H1 (cell line): ENCODE data around the gene PGP.

Experiments
- BRCA1 ChIP-seq: IDR thresholded peaks from 2 replicates; pipeline ENCODE4 v1.6.1; 2012; ENCODE audit warnings: low read depth, low read length, improper control_type of control experiment
- CREB1 ChIP-seq: IDR thresholded peaks from 2 replicates; pipeline ENCODE4 v1.6.1; 2012; ENCODE audit warnings: inconsistent platforms
- TAF1 ChIP-seq: IDR thresholded peaks from 2 replicates; pipeline ENCODE4 v1.6.1; 2011; ENCODE audit warnings: mild to moderate bottlenecking, low read depth, low read length
- TEAD4 ChIP-seq: IDR thresholded peaks from 2 replicates; pipeline ENCODE4 v1.6.1; 2012; ENCODE audit warnings: low read depth, low read length, inconsistent platforms, mixed read lengths
- TF ChIP-seq, protein P1 (sequence below), 3 experiments: IDR thresholded peaks; 1 replicate in 2 of 3; 2 replicates in 1 of 3; pipeline versions ENCODE4 v1.5.1 to v1.6.1; 2011; ENCODE audit warnings: low read length in 3 of 3, mild to moderate bottlenecking in 3 of 3, inconsistent platforms in 2 of 3, low read depth in 1 of 3, moderate library complexity in 1 of 3; ENCODE audit not compliant: insufficient read depth in 1 of 3; ENCODE audit errors: control extremely low read depth in 1 of 3

DNA sequence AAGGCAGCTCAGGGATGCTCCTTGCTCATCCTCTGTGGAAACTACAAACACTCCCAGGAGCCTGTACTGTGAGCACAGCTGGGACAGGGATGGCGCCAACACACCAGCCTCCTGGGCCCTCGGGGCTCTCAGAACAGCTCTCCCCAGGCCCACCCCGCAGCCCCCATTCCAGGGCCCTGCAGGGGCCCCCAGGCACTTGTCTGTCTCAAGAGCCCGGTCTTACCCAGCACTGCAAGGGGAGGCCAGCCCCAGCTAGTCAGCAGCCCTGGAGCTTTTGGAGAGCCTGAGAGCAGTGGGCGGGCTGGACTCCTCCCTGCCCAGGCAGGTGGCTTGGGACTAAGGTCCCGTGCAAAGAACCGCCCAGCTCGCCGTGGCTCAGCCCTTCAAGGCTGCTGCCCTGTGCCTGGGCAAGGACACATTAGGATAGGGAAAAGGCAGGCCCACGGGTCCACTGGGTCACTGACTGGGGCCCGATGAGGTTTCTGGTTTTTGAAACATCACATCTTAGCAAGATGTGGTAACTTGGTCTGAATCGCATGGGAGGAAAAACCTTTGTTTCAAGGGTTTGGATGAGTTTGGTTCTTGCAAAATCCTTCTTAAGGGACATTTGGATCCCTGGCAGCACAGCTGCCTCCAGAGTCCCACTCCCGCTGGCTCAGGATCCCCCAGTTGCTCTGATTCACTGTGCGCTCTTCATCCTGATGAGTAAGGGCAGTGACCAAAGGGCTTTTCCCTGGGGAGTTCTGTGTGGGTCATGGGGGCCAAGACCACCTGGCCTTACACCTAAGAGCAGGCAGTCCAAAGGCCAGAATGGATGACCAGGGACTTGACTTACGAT lies 24.4 kb upstream of the PGP start:
- TF ChIP-seq TEAD4 = no peak
- TF ChIP-seq, protein P1, sequence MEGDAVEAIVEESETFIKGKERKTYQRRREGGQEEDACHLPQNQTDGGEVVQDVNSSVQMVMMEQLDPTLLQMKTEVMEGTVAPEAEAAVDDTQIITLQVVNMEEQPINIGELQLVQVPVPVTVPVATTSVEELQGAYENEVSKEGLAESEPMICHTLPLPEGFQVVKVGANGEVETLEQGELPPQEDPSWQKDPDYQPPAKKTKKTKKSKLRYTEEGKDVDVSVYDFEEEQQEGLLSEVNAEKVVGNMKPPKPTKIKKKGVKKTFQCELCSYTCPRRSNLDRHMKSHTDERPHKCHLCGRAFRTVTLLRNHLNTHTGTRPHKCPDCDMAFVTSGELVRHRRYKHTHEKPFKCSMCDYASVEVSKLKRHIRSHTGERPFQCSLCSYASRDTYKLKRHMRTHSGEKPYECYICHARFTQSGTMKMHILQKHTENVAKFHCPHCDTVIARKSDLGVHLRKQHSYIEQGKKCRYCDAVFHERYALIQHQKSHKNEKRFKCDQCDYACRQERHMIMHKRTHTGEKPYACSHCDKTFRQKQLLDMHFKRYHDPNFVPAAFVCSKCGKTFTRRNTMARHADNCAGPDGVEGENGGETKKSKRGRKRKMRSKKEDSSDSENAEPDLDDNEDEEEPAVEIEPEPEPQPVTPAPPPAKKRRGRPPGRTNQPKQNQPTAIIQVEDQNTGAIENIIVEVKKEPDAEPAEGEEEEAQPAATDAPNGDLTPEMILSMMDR (IDR thresholded peaks at IDR 0.05; ENCODE audit: control extremely low read depth in 1 of 3, insufficient read depth in 1 of 3, low read depth in 1 of 3, low read length in 3 of 3) = no peak
- TF ChIP-seq BRCA1 = no peak
- TF ChIP-seq TAF1 = no peak
- TF ChIP-seq CREB1 = no peak
